ENCODE data around the gene MR1.

DNA sequence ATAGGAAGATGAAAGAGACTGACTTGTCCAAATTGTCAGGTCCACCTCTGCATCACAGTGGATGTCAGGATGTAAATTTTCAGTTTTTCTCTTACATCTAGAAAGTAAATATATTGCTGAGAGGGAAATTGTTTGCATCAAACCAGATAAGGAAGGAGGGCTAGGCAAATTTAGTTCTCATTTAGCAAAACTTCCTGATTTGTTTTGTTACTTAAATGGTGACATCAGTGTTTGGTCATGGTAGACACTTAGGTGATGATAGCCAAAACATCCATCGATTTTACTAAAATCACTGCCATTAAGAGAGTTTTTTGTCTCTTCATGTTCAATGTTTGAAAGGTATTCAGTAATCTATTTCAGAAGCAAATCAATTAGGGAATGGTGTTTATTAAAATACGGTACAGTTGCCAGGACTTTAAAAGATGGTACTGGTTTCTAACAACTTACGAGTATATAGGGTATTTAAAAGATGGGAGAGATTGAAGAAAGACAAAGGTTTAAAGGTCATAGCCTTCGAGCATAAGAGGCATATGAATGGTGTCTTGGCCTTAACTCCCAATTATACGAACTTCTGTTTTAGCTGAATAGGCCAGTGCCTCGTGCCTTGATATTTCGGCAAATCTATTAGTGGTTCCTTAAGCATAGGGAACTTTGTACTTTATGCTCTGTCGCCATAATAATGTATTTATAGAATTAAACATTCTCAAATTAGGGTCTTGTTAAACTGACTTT, 57.7 kb downstream of the MR1 start:
- TF ChIP-seq, protein P1, sequence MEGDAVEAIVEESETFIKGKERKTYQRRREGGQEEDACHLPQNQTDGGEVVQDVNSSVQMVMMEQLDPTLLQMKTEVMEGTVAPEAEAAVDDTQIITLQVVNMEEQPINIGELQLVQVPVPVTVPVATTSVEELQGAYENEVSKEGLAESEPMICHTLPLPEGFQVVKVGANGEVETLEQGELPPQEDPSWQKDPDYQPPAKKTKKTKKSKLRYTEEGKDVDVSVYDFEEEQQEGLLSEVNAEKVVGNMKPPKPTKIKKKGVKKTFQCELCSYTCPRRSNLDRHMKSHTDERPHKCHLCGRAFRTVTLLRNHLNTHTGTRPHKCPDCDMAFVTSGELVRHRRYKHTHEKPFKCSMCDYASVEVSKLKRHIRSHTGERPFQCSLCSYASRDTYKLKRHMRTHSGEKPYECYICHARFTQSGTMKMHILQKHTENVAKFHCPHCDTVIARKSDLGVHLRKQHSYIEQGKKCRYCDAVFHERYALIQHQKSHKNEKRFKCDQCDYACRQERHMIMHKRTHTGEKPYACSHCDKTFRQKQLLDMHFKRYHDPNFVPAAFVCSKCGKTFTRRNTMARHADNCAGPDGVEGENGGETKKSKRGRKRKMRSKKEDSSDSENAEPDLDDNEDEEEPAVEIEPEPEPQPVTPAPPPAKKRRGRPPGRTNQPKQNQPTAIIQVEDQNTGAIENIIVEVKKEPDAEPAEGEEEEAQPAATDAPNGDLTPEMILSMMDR (conservative IDR thresholded peaks at IDR 0.05; ENCODE audit: low read length) = no peak
- no peak for TF ChIP-seq EZH2phosphoT487 (IDR thresholded peaks at IDR 0.05; ENCODE audit: borderline replicate concordance)
